ENCODE results near the gene ALDH3A2.

GRCh38 chr17:19626079-19626478, 22.5 kb upstream of the ALDH3A2 start:
- TF ChIP-seq POLR2A (IDR thresholded peaks at IDR 0.05; ENCODE audit: low read length) (no peak), GATA1 (IDR thresholded peaks at IDR 0.05; ENCODE audit: low read depth, low read length) (no peak)
